Mesothelial cell of epicardium (in vitro differentiated cells): ENCODE results near the gene IL6ST. TPM values are rescaled to one million over a fixed set of nuclear protein-coding genes. Genes with fewer than 3 reads are reported as not detected.

Experiments
- DNase-seq, 2 experiments: peaks; one replicate each; pipeline ENCODE4 v3.0.0; 2021; ENCODE audit warnings: low spot score in 2 of 2; ENCODE audit not compliant: unreplicated experiment in 2 of 2
- H3K27ac Mint-ChIP-seq: 2 replicates; pipeline ENCODE4 v1.8.0; 2021; ENCODE audit warnings: mixed read lengths
- H3K27me3 Mint-ChIP-seq: 2 replicates; pipeline ENCODE4 v1.8.0; 2021; ENCODE audit warnings: low read depth, mixed read lengths
- H3K36me3 Mint-ChIP-seq: 2 replicates; pipeline ENCODE4 v1.8.0; 2021; ENCODE audit warnings: mixed read lengths
- H3K4me1 Mint-ChIP-seq: 2 replicates; pipeline ENCODE4 v1.8.0; 2021; ENCODE audit warnings: mixed read lengths
- H3K4me3 Mint-ChIP-seq: 2 replicates; pipeline ENCODE4 v1.8.0; 2021; ENCODE audit warnings: mild to moderate bottlenecking, moderate library complexity, mixed read lengths
- H3K9me3 Mint-ChIP-seq: 2 replicates; pipeline ENCODE4 v1.8.0; 2021; ENCODE audit warnings: mixed read lengths
- total RNA-seq: library from RNA; stranded (reverse); gene quantifications from 3 replicates; pipeline ENCODE4 v1.2.1, GENCODE V29; 2021
- TF ChIP-seq, protein P1 (sequence below): fragments of 200-600 bp; sonication (generic); IDR thresholded peaks from one replicate; pipeline ENCODE4 v1.5.0; 2021; ENCODE audit warnings: antibody characterized with exemption; ENCODE audit not compliant: unreplicated experiment

IL6ST gene
- total RNA-seq, 1 donor from 2014 or later: 373 TPM

DNA sequence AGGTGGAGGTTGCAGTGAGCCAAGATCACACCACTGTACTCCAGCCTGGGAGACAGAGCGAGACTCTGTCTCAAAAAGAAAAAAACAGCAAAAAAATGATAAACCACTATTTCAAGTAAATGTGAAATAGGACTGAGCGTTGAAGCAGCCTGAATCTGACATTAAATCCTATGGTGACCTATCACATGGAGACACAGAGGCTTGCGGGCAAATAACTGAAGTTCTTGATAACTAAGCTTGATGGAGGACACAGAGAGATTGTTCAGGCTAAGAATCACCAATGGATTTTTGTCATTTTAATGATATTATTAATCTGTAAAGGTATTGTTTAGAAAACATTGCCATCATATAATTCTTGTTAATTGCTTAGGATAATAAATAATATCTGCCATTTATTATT lies 15.7 kb upstream of the IL6ST start:
- Mint-ChIP-seq H3K4me1 (peaks cover 15% of the 10 kb centered on the region), H3K27ac (no peak overlapping the region)
- DNase-seq: no peak

DNA sequence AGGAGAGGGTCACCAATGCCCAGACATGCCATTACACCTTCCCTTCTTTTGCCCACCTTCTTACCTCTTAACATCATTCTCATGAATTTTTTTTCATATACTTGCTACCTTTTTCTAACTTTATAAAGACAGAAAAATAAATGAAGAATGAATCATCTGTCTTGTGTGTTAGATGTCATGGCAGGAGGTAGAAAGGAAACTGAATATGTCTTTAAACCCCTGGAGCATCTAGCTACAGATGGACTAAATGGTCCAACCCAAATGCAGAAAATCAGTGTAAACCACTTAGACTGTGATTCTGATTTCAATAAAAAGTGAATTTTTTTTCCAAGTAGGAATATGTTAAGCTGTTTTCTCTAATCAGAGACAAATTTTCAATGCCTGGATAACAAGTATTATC lies 11.8 kb upstream of the IL6ST start:
- Mint-ChIP-seq H3K4me3 (no peak overlapping the region), H3K27ac (no peak overlapping the region), H3K27me3 (no peaks in the 10 kb centered on the region), H3K36me3 (no peaks in the 10 kb centered on the region), H3K9me3 (peaks cover 7% of the 10 kb centered on the region), H3K4me1 (peaks cover 14% of the 10 kb centered on the region)
- TF ChIP-seq, protein P1, sequence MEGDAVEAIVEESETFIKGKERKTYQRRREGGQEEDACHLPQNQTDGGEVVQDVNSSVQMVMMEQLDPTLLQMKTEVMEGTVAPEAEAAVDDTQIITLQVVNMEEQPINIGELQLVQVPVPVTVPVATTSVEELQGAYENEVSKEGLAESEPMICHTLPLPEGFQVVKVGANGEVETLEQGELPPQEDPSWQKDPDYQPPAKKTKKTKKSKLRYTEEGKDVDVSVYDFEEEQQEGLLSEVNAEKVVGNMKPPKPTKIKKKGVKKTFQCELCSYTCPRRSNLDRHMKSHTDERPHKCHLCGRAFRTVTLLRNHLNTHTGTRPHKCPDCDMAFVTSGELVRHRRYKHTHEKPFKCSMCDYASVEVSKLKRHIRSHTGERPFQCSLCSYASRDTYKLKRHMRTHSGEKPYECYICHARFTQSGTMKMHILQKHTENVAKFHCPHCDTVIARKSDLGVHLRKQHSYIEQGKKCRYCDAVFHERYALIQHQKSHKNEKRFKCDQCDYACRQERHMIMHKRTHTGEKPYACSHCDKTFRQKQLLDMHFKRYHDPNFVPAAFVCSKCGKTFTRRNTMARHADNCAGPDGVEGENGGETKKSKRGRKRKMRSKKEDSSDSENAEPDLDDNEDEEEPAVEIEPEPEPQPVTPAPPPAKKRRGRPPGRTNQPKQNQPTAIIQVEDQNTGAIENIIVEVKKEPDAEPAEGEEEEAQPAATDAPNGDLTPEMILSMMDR: no peak
- DNase-seq: no peak

More for the DNA sequence above, 15.7 kb upstream of the IL6ST start:
- Mint-ChIP-seq H3K9me3 (no peaks in the 10 kb centered on the region), H3K27me3 (no peaks in the 10 kb centered on the region), H3K4me3 (no peak overlapping the region), H3K36me3 (no peaks in the 10 kb centered on the region)
- TF ChIP-seq, protein P1: no peak

DNA sequence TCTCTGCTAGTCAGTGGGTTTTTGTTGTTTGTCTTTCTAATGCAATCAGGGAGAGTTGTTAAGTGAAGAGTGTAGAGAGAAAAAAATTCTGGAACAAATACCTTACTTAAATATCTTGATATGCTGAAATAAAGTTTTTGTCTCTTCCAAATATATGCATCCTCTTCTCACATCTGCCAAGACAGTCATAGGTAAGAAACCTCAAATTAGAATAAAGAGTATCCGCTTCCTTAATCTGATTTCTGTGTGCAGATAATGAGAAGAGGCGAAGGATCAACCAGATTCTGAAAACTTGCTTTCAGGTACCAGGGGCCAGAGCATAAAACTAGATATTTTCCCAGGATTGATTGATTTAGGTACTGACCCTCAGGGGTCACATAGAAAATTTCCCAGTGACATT lies 11.3 kb upstream of the IL6ST start:
- Mint-ChIP-seq H3K4me3 (no peak overlapping the region), H3K27ac (no peak overlapping the region), H3K4me1 (peaks cover 14% of the 10 kb centered on the region), H3K36me3 (no peaks in the 10 kb centered on the region), H3K9me3 (peaks cover 7% of the 10 kb centered on the region), H3K27me3 (no peaks in the 10 kb centered on the region)
- no peak for DNase-seq
- TF ChIP-seq, protein P1: no peak

DNA sequence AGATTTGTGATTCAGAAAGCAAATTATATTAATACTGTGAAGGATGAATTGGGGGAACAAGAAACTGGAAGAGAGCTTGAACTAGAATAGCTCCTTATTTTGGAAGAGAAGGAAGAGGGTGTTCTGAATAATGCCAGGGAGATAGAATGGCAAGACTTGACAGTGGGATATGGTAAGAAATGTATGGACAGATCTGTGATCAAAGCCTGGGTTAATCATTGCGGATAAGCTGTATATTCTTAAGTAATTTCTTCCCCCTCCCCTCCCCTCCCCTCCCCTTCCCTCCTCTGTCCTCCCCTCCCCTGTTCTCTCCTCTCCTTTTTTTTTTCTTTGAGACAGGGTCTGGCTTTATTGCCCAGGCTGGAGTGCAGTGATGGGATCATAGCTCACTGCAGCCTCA lies 10.1 kb upstream of the IL6ST start:
- Mint-ChIP-seq H3K9me3 (peaks cover 7% of the 10 kb centered on the region), H3K4me3 (no peak overlapping the region), H3K27ac (peak overlapping the region; percentile 8), H3K36me3 (no peaks in the 10 kb centered on the region), H3K4me1 (peaks cover 19% of the 10 kb centered on the region), H3K27me3 (no peaks in the 10 kb centered on the region)
- no peak for DNase-seq
- TF ChIP-seq, protein P1: no peak

DNA sequence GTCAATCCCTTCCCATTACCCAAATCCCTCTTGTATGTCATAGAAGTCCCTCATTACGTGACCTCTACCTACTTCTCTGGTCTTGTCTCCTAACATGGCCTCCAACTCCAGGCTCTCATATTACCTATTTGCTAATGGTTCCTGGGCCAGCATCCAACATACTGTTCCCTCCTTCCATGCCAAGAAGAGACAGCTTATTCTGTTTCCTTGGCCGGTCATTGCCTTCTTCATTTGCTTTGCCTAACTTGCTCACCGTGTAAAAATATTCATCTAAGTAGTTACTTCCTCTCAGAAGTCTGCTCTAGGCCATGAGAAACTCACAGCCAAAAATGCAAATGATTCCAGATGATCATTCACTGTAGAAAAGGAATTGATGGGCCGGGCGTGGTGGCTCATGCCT lies 8.9 kb upstream of the IL6ST start:
- Mint-ChIP-seq H3K36me3 (no peaks in the 10 kb centered on the region), H3K4me1 (peaks cover 18% of the 10 kb centered on the region), H3K4me3 (no peak overlapping the region), H3K9me3 (peaks cover 7% of the 10 kb centered on the region), H3K27me3 (no peaks in the 10 kb centered on the region), H3K27ac (no peak overlapping the region)
- TF ChIP-seq, protein P1: no peak
- DNase-seq: no peak

DNA sequence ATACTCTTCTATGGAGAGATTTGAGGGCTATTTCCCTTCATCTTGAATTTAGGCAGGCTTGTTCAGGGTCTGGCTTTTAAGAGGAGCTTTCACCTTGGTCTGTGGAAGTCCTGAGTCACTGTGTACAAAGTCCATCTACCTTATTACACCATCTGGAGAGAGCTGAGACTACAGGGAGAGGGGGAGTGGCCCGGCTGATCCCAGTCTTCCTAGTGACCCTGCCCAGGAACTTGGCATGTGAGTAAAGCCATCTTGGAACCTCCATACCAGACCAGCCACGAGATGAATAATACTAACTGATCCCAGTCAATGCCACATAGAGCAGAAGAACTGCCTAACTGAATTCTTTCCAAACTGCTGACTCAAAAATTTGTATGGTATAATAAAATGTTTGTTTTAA lies 8.4 kb upstream of the IL6ST start:
- Mint-ChIP-seq H3K4me1 (peaks cover 18% of the 10 kb centered on the region), H3K4me3 (no peak overlapping the region), H3K27me3 (no peaks in the 10 kb centered on the region), H3K36me3 (no peaks in the 10 kb centered on the region), H3K27ac (no peak overlapping the region), H3K9me3 (peaks cover 7% of the 10 kb centered on the region)
- no peak for DNase-seq
- TF ChIP-seq, protein P1: no peak
